Epithelial cell of prostate (primary cell): ENCODE data around the gene ASTN2.

Experiments
- DNase-seq: peaks from one replicate; pipeline ENCODE4 v3.0.0-alpha.2; 2011; ENCODE audit warnings: low read depth, low spot score
- H3K27ac ChIP-seq: fragments of 450-650 bp; 2 replicates; pipeline ENCODE4 v1.5.1; 2017; ENCODE audit warnings: mild to moderate bottlenecking

ASTN2 gene

DNA sequence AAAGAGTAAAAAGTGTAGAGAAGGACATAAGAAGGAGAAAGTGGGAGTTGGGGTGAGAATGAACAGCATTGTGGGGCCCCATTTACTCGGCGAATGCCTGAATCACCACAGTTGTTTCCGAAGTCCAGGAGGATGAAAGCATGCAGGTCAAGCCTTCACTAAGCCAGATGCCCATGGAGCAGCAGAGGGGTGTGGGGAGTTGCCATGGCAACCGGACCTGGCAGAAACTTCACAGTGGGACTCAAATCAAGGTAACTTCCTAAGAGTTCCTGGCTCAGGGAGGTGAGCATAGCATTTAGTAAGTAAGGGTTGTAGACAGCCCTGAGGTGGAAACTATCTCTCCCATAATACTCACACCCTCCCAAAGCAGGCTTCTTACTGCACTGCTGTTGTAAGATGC lies 370.6 kb downstream of the ASTN2 start:
- H3K27ac ChIP-seq, result no peak overlapping the region
- no peak for DNase-seq

DNA sequence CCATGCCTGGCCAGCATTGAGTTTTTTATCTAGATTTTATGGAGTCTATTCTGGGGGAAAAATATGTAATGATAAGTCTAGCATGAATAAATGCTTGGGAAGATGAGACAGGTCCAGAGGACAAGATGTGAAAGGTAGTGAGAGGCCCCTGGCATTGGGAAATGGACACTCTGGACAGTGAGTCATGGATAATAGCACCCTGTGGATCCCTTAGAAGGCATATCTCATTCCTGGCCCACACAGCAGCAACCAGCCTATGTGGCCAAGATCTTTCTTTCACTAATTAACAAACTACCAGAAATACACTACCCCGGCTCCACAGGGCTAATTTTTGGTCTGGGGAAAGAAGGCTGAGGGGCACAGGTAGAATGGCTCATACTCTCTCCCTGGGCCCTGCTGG lies 371.7 kb downstream of the ASTN2 start:
- no peak for DNase-seq

DNA sequence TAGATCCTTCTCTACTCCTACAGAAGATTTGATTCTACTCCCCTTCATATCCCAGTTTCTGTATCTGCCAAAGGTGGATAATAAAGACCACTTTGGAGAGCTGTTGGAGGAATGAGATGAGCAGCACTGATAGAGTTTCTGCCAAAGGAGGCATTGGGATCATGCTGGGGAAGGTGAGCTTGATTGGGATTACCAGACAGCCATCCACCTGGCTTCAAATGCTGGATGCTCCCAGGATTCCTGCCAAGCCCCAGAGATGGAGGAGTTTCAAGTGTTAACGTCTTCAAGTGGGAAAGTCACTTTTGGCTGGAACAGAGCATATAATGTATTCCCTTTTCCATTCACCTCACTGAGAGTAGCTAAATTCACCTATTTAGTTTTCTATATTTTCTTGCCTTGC lies 379.3 kb downstream of the ASTN2 start:
- no peak for DNase-seq
- no peak overlapping the region for H3K27ac ChIP-seq

More for the DNA sequence above, 371.7 kb downstream of the ASTN2 start:
- no peak overlapping the region for H3K27ac ChIP-seq

DNA sequence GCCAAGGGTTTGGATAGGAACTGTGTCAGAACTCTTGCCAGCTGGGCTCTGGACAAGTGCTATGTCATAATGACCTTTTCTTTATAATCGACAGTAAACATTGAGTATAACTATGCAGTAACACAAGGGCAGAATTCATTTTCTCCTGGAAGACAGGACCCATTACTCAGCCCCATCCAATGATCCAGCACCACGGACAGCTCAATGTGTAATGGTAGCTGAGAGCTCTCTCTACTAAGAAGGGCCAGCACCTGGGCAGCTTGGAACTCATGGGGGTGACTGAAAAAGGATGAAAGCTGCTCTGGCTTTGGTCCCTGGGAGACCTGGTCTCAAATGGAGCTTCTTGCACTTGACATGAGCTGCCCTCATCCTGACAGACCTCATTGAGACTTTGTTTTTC lies 380.0 kb downstream of the ASTN2 start:
- no peak for DNase-seq
- H3K27ac ChIP-seq, result no peak overlapping the region

DNA sequence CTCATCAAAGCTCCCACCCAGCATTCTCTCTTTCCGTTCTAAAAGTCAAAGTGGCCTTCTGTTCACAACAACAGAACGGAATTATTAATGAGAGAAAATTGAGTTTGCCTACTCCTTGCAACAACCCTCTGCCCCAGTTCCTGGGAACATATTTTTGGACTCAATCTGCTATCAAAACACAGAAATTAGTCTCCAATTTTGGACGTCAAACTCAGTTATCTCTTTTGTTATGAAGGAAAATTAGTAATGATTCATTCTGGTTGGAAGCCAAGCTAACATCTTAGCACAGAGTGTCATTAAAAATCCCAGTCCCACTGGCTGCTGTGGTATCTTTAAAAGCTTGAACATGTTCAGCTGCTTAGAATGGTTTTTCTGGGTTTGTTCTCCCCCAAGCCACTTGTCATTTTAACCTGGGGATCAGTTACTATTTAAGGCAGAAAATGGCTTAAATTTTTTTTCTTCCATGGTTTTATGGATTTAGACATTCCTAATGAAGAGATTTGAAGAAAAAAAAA lies 384.5 kb downstream of the ASTN2 start:
- DNase-seq, result no peak
- no peak overlapping the region for H3K27ac ChIP-seq

DNA sequence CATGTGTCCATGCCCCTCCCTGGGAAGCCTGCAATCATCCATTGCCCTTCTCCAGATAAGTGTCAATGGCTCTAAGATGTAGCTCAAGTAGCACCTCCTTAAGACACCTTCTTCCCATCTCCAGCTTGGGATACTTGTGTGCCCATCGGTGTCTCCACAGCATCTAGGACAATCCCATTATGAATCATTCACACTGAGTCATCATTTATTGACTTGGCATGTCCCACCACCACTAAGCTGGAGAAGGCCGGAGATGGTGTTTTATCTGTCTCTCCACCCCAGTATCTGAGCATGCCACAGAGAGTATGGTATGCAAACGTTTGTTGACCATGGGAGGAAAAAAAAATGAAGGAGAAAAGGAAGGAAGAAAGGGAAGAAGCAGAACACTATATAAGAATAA lies 385.5 kb downstream of the ASTN2 start:
- H3K27ac ChIP-seq, result no peak overlapping the region

DNA sequence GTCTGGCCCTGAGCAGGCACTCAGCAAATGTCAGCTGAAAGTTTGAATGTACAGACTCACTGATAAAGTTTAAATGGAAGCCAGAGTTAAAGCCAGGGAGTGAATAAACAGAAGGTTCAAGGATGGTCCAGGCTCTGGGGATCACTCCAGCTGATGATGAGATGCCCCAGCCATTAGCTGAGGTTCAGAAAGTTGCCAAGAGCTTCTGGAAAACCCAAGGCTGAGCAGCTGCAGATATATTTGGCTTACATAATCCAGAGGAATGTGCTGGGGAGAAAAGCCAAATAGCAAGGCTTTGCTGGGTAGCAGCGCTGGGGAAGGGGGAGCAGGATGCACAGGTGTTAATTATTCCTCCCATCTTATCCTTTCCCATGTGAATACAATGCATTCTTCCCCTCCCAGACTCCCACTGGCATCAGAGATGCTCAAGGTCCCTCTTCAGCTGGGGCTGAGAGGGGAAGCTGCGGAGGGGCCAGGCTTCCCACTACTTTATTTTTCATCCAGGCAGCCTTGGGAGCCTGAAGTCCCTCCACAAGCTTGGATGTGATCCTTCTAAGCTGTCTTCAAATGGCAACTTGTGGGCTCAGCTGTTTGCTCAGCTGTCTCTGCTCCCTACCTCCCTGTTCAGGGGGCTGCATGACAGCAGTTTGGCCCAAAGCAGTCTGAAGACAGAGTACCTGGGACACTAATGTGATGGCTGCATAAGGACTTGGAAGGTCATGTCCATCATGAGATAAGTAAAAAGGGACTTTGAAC lies 386.6 kb downstream of the ASTN2 start:
- no peak overlapping the region for H3K27ac ChIP-seq
- DNase-seq, result no peak

More for the DNA sequence above, 385.5 kb downstream of the ASTN2 start:
- no peak for DNase-seq

DNA sequence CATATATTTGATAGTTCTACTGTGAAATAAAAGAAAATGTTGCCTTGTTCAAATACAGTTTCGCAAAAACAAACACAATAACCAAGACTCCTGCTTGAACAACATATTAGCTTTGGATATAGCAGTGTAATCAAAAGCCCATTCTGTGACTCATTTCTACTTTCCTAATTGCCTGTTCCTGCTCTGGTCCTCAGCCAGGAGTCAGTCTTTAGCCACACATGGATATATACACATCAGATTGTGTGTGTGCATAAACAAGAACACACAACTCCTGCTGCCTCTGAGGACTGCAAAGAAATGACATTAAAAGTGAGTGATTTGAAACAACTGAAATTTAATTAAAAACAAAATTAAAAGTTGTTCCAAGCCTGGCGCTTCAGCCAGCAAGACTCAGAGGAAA lies 393.0 kb downstream of the ASTN2 start:
- no peak for DNase-seq

DNA sequence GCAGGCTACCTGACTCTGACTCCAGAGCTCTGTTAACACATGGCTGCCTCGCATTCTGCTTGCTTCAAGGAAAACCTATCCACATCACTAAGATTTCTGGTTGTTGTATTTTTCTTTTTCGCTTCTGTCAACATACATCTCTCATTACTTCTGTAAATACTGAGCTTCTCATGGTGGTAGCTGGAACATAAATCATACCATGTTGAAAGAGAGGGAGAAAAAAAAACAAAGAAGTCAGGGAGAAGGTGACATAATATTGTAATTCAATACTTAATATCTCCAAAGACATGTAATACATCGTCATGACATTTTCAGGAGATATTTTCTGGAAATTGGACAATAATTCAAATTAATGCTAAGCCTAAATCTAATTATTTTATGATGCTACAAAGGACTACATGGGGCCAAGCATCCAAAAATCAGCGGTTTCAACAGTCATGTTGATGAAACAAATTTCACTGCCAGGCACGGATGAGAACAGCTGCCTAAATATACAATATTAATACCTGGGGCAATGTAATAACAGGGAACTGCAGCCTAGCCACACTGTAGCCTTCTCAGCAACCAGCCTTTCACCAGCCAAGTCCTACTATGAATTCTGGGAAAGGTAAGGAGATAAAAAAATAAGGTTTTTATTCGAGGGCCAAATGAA lies 395.8 kb downstream of the ASTN2 start:
- no peak overlapping the region for H3K27ac ChIP-seq
- DNase-seq, result no peak

More for the DNA sequence above, 393.0 kb downstream of the ASTN2 start:
- H3K27ac ChIP-seq, result no peak overlapping the region

DNA sequence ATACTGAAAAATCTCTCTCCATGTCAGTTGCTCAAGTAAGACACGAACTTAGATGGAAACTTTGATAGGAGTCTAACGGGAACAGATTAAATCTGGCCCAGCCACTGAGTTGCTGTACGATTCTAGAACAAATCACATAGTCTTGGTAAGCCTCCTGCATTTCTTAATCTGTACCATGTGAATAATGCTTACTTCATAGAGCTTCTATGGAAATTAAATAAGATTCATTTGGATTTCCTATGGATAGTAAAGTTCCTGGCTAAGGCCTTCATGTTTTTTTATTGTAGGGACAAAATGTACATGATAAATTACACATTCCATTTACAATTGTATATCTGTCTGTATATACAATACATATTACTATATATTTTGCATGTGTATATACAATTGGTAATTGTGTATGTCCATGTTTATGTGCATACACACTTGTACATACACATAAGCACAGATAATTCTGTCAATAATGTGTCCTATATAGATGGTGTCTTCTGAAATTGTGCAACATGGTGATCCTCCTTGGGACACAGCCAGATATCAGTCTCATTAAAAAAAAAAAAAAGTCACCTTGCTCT lies 397.4 kb downstream of the ASTN2 start:
- H3K27ac ChIP-seq, result no peak overlapping the region
- DNase-seq, result no peak

DNA sequence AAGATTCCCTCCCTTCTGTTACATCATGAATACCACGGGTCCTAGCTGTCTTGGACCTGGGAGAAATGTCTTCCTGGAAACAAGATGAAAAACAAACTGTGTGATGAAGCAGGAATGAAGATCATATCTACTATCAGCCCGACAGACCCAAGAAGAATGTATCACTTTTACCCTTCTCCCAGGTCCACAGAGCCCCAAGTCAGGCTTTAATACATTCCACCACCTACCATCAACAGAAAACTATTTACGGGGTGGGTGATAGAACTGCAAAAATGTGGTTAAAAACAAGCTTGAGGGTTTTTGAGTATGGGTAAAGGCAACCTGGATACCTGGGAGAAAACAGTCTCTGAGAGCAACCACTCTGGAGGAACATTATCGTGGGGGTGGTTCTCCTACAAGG lies 400.8 kb downstream of the ASTN2 start:
- no peak for DNase-seq
- no peak overlapping the region for H3K27ac ChIP-seq

DNA sequence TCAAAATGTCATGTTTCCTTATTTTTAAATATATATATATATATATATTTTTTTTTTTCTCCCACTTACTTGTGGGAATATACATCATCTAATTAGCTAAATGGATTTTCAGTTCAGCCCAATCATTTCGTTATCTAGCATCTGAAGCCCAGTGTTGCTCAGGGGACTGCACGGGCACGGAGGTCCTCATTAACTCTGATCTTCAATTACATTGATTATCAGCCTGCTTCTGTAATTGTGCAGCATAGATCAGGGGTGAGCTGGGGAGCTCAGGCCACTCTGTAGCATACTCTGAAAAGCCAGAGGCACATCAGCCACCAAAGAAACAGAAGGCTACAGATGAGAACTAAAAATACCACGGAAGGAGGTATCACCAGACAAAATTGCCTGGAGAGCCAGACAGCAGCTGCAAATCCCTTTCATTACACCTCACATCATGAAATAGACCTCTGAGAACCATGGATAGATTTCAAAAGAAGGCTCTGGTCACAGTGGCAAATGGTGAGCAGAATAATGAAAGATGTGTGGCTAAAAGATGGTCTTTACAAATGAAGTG lies 401.3 kb downstream of the ASTN2 start:
- no peak for DNase-seq
- no peak overlapping the region for H3K27ac ChIP-seq

DNA sequence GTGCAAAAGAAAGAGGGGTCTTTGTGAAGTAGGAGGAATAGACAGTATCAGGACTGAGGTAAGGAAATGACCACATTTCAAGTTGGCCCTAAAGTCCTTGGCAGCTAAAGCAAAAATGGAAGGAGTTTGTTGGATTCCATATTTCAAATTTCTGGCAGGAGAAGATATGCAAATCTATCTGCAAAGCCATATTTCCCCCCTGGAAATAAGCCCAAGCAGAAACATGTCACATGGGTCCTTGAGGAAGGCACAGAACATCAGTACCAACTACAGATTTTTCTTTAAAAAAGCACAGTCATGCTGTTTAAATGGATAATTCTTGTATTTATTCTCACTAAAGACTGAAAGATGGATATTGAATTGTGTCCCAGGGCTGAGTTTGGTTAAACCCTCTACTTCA lies 404.8 kb downstream of the ASTN2 start:
- H3K27ac ChIP-seq, result no peak overlapping the region
- no peak for DNase-seq

DNA sequence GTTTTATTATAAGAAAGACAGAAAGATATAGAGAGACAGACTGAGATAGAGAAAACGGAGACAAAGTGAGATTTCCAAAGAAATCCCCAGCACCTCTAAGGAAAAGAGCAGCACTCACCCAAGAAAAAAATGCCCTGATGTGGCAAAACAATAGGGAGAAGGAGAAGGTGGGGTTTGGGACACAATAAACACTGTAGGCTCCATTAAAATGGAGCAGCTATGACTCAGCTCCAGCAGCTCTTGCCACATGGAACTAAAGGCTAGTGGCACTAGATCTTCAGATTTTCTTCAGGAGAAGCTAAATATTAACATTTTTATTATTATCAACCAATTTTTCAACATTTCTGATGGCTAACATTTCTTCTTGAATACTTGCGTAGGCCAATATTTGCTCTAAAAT lies 406.0 kb downstream of the ASTN2 start:
- H3K27ac ChIP-seq, result no peak overlapping the region
- DNase-seq, result no peak

DNA sequence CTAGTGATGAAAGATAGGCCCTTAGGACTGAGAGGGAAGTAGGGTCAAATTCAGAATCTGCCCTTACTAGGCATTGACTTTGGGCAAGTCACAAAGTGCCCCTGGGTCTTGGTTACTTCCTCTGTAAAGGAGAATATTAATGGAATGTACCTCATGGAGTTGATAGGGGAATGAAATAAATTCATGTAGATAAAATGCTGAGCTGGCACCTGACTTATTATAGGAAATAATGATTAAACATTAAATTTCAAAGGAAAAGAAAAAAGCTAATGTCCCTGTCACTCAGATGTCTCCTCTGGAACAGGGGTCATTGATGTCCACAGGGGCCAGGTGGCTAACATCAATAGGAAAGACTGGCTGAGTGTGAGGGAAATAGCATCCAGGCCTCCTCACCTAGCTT lies 406.4 kb downstream of the ASTN2 start:
- DNase-seq, result no peak
- H3K27ac ChIP-seq, result no peak overlapping the region

DNA sequence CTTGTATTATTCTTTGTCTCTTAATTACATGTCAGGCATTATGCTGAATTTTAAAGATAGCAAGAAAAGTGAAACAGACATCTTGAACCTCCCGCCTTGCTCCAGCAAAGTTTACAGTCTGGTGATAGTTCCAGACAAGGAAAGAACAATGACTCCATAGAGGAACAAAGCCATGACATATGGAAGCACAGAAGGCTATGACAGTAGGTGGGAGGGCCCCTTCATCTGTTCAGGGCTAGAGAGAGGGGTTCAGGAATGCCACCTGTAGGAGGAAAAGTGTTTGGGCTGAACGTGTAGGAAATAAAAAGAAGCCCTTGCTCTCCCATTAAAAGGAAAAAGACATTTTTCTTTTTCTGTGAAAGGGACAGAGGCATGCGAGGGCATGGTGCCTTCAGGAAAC lies 412.2 kb downstream of the ASTN2 start:
- no peak for DNase-seq
- no peak overlapping the region for H3K27ac ChIP-seq

DNA sequence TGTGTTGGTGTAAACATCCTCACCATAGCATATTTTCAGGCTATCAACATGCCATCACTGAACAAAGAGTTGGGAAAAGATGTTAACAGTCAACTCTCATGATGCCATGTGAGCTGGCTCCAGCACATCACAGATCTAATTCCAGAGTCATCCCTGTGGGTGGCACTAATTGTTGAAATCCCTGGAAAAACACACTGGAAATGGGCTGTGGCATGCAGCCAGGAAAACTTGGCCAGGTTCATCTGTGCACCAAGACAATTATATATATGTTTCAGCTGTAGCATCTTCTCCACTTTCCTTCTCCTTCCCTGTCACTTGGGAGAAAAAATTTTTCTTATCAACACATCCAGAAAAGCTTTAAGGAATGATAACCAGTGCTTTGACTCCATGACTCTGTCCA lies 414.0 kb downstream of the ASTN2 start:
- DNase-seq, result no peak
- H3K27ac ChIP-seq, result no peak overlapping the region

DNA sequence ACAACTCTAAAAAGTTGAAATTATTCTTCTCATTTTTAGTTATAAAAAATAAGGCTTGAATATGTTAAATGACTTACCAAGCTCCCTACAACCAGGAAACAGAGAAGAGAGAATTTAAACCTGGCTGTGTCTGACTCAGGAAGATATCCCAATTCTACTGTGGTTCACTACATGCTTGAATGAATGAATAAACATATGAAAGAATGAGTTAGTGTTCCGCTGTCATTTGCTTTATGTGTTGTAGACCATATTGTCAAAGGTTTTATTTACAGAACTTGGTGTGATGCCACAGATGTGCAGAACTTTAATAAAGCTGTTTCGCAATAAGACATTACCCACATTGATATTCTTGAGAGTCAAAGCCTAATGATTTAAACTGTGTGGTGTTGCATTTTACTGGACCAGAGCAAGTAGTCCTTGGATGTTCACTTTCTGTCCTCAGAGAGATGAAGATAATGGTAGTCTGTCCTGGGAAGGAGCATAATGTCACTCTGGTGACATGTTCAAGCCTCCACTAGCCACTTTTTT lies 414.6 kb downstream of the ASTN2 start:
- no peak overlapping the region for H3K27ac ChIP-seq
- DNase-seq, result no peak

DNA sequence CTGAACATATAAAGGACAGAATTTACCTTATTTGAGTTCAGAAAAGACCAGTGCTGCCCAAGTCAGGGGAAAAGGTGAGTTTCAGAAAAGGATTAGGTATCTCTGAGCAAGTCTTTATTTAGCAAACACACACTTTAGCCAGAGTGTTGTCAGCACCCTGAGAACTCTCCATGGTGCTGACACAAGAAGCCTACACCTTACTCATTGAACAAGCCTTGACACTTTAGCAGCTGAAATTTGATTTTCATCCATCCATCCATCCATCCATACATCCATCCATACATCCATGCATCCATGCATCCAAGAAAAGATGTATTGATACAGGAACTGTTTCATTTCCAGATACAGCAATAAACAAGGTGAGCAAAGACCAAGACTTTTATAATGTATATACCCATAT lies 416.6 kb downstream of the ASTN2 start:
- H3K27ac ChIP-seq, result no peak overlapping the region
- no peak for DNase-seq

DNA sequence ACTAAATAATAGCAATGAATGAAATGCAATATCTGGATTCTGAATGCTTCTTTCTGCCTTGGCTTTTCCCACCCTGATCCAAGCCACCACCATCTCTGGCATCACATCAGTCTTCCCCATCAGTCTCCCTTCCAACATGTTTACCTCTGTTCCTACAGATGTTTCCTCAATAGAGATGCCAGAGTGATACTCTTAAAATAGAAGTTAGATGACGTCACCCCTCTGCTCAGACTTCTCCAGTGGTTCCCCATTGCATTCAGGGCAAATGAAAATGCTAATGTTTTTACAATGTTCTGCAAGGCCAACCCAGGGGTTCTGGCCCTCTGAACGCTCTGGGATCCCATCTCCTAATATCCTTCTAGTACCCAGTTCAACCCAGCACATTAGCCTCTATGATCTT lies 422.0 kb downstream of the ASTN2 start:
- H3K27ac ChIP-seq, result no peak overlapping the region
- no peak for DNase-seq

DNA sequence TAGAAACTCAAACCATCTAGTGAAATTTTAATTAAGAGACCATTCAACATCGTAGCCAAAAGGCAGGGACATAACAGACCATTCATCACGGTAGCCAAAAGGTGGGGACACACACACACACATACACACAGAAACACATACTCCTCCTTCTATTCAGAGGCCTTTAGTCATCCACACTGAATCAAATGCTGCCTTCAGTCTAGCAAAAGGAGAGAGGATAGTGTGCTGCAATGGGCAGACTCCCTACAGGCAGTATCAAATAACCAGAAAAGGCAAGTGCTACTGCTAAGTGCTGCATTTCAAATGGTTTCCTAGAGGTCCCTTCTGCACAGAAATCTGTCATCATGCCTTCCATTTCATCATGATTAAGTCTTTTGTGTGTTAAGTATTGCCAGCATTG lies 423.8 kb downstream of the ASTN2 start:
- H3K27ac ChIP-seq, result peak overlapping the region; percentile 66
- no peak for DNase-seq
